MM.1S (cell line): ENCODE data around the gene CCL20.

Source experiments
- DNase-seq: peaks from one replicate; pipeline ENCODE4 v3.0.0-alpha.2; 2015
- H2AFZ ChIP-seq: fragments of 300-600 bp; sonication (generic); 2 replicates; pipeline ENCODE4 v1.6.0; 2016; ENCODE audit warnings: antibody characterized with exemption, low read length
- H3F3A ChIP-seq: fragments of 300-600 bp; sonication (generic); 2 replicates; pipeline ENCODE4 v1.6.1; 2016; ENCODE audit warnings: mild to moderate bottlenecking, antibody characterized with exemption, low read length, moderate library complexity, mixed read lengths; ENCODE audit not compliant: insufficient read depth
- H3K27ac ChIP-seq: fragments of 300-600 bp; sonication (generic); 2 replicates; pipeline ENCODE4 v1.5.1; 2016; ENCODE audit warnings: mild to moderate bottlenecking, low read length
- H3K27me3 ChIP-seq: fragments of 300-600 bp; sonication (generic); replicated peaks from 2 replicates; pipeline ENCODE4 v1.6.0; 2016; ENCODE audit warnings: low read length; ENCODE audit not compliant: insufficient read depth
- H3K36me3 ChIP-seq: fragments of 300-600 bp; sonication (generic); replicated peaks from 2 replicates; pipeline ENCODE4 v1.6.1; 2016; ENCODE audit warnings: mild to moderate bottlenecking, low read length, mixed read lengths; ENCODE audit not compliant: insufficient read depth
- H3K4me1 ChIP-seq: fragments of 300-600 bp; sonication (generic); 2 replicates; pipeline ENCODE4 v1.6.1; 2016; ENCODE audit warnings: low read length, mixed read lengths
- H3K4me2 ChIP-seq: fragments of 300-600 bp; sonication (generic); 2 replicates; pipeline ENCODE4 v1.6.0; 2016; ENCODE audit warnings: low read depth, low read length
- H3K4me3 ChIP-seq: fragments of 300-600 bp; sonication (generic); 2 replicates; pipeline ENCODE4 v1.5.1; 2016; ENCODE audit warnings: low read length, mixed read lengths
- H3K79me2 ChIP-seq: fragments of 300-600 bp; sonication (generic); 2 replicates; pipeline ENCODE4 v1.6.1; 2016; ENCODE audit warnings: mixed run types, low read length, mixed read lengths
- H3K9ac ChIP-seq: fragments of 300-600 bp; sonication (generic); 2 replicates; pipeline ENCODE4 v1.6.1; 2016; ENCODE audit warnings: low read length, mixed read lengths
- H3K9me2 ChIP-seq: fragments of 300-600 bp; sonication (generic); replicated peaks from 2 replicates; pipeline ENCODE4 v1.6.1; 2016; ENCODE audit warnings: mild to moderate bottlenecking, low read length, mixed read lengths; ENCODE audit not compliant: insufficient read depth
- H3K9me3 ChIP-seq: fragments of 300-600 bp; sonication (generic); replicated peaks from 2 replicates; pipeline ENCODE4 v1.6.1; 2016; ENCODE audit warnings: mild to moderate bottlenecking, low read length, mixed read lengths; ENCODE audit not compliant: insufficient read depth
- H4K20me1 ChIP-seq: fragments of 300-600 bp; sonication (generic); 2 replicates; pipeline ENCODE4 v1.6.1; 2016; ENCODE audit warnings: mild to moderate bottlenecking, low read length, moderate library complexity, mixed read lengths; ENCODE audit not compliant: insufficient read depth
- CTCF ChIP-seq: fragments of 300-600 bp; sonication (generic); IDR thresholded peaks from 2 replicates; pipeline ENCODE4 v1.5.1; 2016; ENCODE audit warnings: antibody characterized with exemption, low read length, mixed read lengths
- EZH2 ChIP-seq: fragments of 300-600 bp; sonication (generic); optimal IDR thresholded peaks from 2 replicates; pipeline ENCODE3; 2017; ENCODE audit warnings: low read depth, mild to moderate bottlenecking, antibody characterized with exemption, low read length, mixed read lengths
- EZH2phosphoT487 ChIP-seq: fragments of 300-600 bp; sonication (generic); IDR thresholded peaks from 2 replicates; pipeline ENCODE4 v1.6.1; 2018; ENCODE audit warnings: antibody characterized with exemption, low read length

Gene CCL20

GRCh38 chr2:227860221-227860641, 46.6 kb downstream of the CCL20 start:
- Histone ChIP-seq H3K9me2 (no peaks in the 10 kb centered on the region), H3K36me3 (no peaks in the 10 kb centered on the region), H3K4me1 (no peaks in the 10 kb centered on the region), H3K79me2 (no peaks in the 10 kb centered on the region), H4K20me1 (no peaks in the 10 kb centered on the region), H3K27me3 (no peaks in the 10 kb centered on the region), H3K9ac (no peak overlapping the region), H3K9me3 (no peaks in the 10 kb centered on the region), H2AFZ (no peak overlapping the region), H3K4me2 (no peak overlapping the region), H3K4me3 (no peak overlapping the region), H3F3A (no peaks in the 10 kb centered on the region), H3K27ac (no peak overlapping the region)
- no peak for TF ChIP-seq EZH2
- no peak for TF ChIP-seq EZH2phosphoT487
- TF ChIP-seq CTCF, result no peak
- no peak for DNase-seq

- Histone ChIP-seq H3K27ac (no peak overlapping the region), H3K9me3 (no peaks in the 10 kb centered on the region), H3K9me2 (no peaks in the 10 kb centered on the region), H3K9ac (no peak overlapping the region), H2AFZ (no peak overlapping the region), H3F3A (no peaks in the 10 kb centered on the region), H3K27me3 (no peaks in the 10 kb centered on the region), H3K36me3 (no peaks in the 10 kb centered on the region), H3K4me1 (no peaks in the 10 kb centered on the region), H3K4me2 (no peak overlapping the region), H3K4me3 (no peak overlapping the region), H3K79me2 (no peaks in the 10 kb centered on the region), H4K20me1 (no peaks in the 10 kb centered on the region)
- TF ChIP-seq CTCF (no peak), EZH2phosphoT487 (no peak)
- no peak for DNase-seq
Observed at GRCh38 chr2:227861011-227861410, 47.4 kb downstream of the CCL20 start.

DNA sequence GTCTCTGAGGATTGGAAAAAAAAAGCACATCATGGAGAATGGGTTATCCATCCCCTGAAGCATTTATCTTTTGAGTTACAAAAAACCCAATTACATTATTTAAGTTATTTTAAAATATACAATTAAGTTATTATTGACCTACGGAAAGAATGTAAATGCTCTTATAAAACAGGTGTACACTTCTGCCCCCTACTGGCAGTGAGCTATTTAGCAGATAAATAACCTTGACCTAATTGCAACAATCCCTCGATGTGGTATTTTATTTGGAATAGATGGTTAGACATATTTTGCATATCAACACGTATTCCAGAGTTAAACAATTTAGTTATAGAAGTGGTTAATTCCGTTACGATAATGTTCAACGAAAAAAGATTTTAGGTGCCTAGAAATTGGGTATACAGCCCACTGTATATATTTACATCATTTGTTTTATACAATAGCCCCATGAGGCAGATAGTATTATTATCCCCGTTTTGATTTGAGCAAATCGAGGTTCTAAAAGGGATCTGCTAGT, 48.6 kb downstream of the CCL20 start:
- H3F3A ChIP-seq, result no peaks in the 10 kb centered on the region
- H3K27ac ChIP-seq, result no peak overlapping the region
- no peaks in the 10 kb centered on the region for H3K79me2 ChIP-seq
- H3K27me3 ChIP-seq, result no peaks in the 10 kb centered on the region
- H3K4me1 ChIP-seq, result no peaks in the 10 kb centered on the region
- H3K9me2 ChIP-seq, result no peaks in the 10 kb centered on the region
- no peak overlapping the region for H3K4me3 ChIP-seq
- no peaks in the 10 kb centered on the region for H3K9me3 ChIP-seq
- no peak overlapping the region for H3K9ac ChIP-seq
- H3K4me2 ChIP-seq, result no peak overlapping the region
- H3K36me3 ChIP-seq, result no peaks in the 10 kb centered on the region
- no peak overlapping the region for H2AFZ ChIP-seq
- no peak for TF ChIP-seq EZH2phosphoT487
- peak; percentile 56 for TF ChIP-seq CTCF
- no peak for TF ChIP-seq EZH2
- H4K20me1 ChIP-seq, result no peaks in the 10 kb centered on the region
- peak; percentile 57 for DNase-seq
